H1 (cell line): ENCODE data around the gene MORN2. TPM values are rescaled to one million over a fixed set of nuclear protein-coding genes. Genes with fewer than 3 reads are reported as not detected.

ENCODE experiments used
- BACH1 ChIP-seq: IDR thresholded peaks from 2 replicates; pipeline ENCODE4 v1.6.1; 2012; ENCODE audit warnings: low read length, improper control_type of control experiment
- BCL11A ChIP-seq, 2 experiments: IDR thresholded peaks; one replicate each; pipeline ENCODE4 v1.6.1; 2011; ENCODE audit warnings: low read depth in 2 of 2, low read length in 2 of 2, mild to moderate bottlenecking in 2 of 2
- BRCA1 ChIP-seq: IDR thresholded peaks from 2 replicates; pipeline ENCODE4 v1.6.1; 2012; ENCODE audit warnings: low read depth, low read length, improper control_type of control experiment
- CBX5 ChIP-seq: fragments of 300-800, 300-1000 bp; sonication (generic); IDR thresholded peaks from 2 replicates; pipeline ENCODE4 v1.7.1; 2016; ENCODE audit warnings: antibody characterized with exemption, low read length, low read depth
- CHD2 ChIP-seq: IDR thresholded peaks from 2 replicates; pipeline ENCODE4 v1.6.1; 2012; ENCODE audit warnings: low read length, improper control_type of control experiment
- EP300 ChIP-seq, 2 experiments: IDR thresholded peaks; 1 replicate in 1 of 2; 2 replicates in 1 of 2; pipeline ENCODE4 v1.6.1; 2011 to 2012; ENCODE audit warnings: low read depth in 2 of 2, low read length in 2 of 2, mild to moderate bottlenecking in 2 of 2, borderline replicate concordance in 1 of 2, inconsistent platforms in 1 of 2, moderate library complexity in 1 of 2
- EZH2 ChIP-seq: fragments of 200-600 bp; sonication (generic); IDR thresholded peaks from 2 replicates; pipeline ENCODE4 v1.7.1; 2012; ENCODE audit warnings: low read depth, mild to moderate bottlenecking, moderate library complexity, low read length, inconsistent platforms; ENCODE audit not compliant: severe bottlenecking
- FOSL1 ChIP-seq: IDR thresholded peaks from 2 replicates; pipeline ENCODE4 v1.6.1; 2011; ENCODE audit warnings: mild to moderate bottlenecking, low read depth, low read length, moderate library complexity; ENCODE audit not compliant: insufficient read depth
- JUN ChIP-seq: IDR thresholded peaks from 2 replicates; pipeline ENCODE4 v1.6.1; 2011; ENCODE audit warnings: low read depth, mild to moderate bottlenecking, improper control_type of control experiment, low read length
- KDM1A ChIP-seq: fragments of 200-600, 300-600 bp; sonication (generic); IDR thresholded peaks from 2 replicates; pipeline ENCODE4 v1.7.1; 2016; ENCODE audit warnings: mild to moderate bottlenecking, low read length, borderline replicate concordance
- KDM4A ChIP-seq: IDR thresholded peaks from one replicate; pipeline ENCODE4 v1.7.1; 2012; ENCODE audit warnings: low read depth, mild to moderate bottlenecking, moderate library complexity, low read length, inconsistent platforms; ENCODE audit not compliant: severe bottlenecking
- MAFK ChIP-seq: IDR thresholded peaks from 2 replicates; pipeline ENCODE4 v1.6.1; 2012; ENCODE audit warnings: low read depth, mild to moderate bottlenecking, improper control_type of control experiment, low read length
- NANOG ChIP-seq: IDR thresholded peaks from 2 replicates; pipeline ENCODE4 v1.6.1; 2011; ENCODE audit warnings: low read length, low read depth, mild to moderate bottlenecking, inconsistent platforms; ENCODE audit not compliant: insufficient read depth, poor library complexity, severe bottlenecking
- POLR2A ChIP-seq, 2 experiments: IDR thresholded peaks; 1 replicate in 1 of 2; 2 replicates in 1 of 2; pipeline ENCODE4 v1.6.1; 2011; ENCODE audit warnings: low read depth in 2 of 2, low read length in 2 of 2, mild to moderate bottlenecking in 2 of 2; ENCODE audit errors: control extremely low read depth in 1 of 2
- POU5F1 ChIP-seq: IDR thresholded peaks from 2 replicates; pipeline ENCODE4 v1.6.1; 2011; ENCODE audit warnings: low read depth, mild to moderate bottlenecking, low read length, moderate library complexity
- RXRA ChIP-seq: IDR thresholded peaks from 2 replicates; pipeline ENCODE4 v1.6.1; 2011; ENCODE audit warnings: low read depth, mild to moderate bottlenecking, low read length, moderate library complexity; ENCODE audit not compliant: insufficient read depth
- SIRT6 ChIP-seq: IDR thresholded peaks from one replicate; pipeline ENCODE4 v1.7.1; 2012; ENCODE audit warnings: low read length, inconsistent platforms
- SIX5 ChIP-seq: IDR thresholded peaks from 2 replicates; pipeline ENCODE4 v1.6.1; 2011; ENCODE audit warnings: mild to moderate bottlenecking, low read depth, low read length
- SUZ12 ChIP-seq: fragments of 200-600 bp; sonication (generic); IDR thresholded peaks from 2 replicates; pipeline ENCODE4 v1.6.1; 2012; ENCODE audit warnings: mild to moderate bottlenecking, inconsistent platforms, low read length, moderate library complexity, mixed read lengths
- TAF1 ChIP-seq: IDR thresholded peaks from 2 replicates; pipeline ENCODE4 v1.6.1; 2011; ENCODE audit warnings: mild to moderate bottlenecking, low read depth, low read length
- YY1 ChIP-seq: IDR thresholded peaks from 2 replicates; pipeline ENCODE4 v1.6.1; 2011; ENCODE audit warnings: low read depth, mild to moderate bottlenecking, low read length
- polyA plus RNA-seq, 7 experiments: library from polyadenylated mRNA; depleted of rRNA in 3 of 7; stranded (reverse) in 5 of 7; unstranded in 2 of 7; fragments of >200 nt in 5 of 7; fragments of 200-250 nt in 2 of 7; gene quantifications; 1 replicate in 5 of 7; 2 replicates in 1 of 7; 4 replicates in 1 of 7; pipeline versions ENCODE4 v1.2.1 to v1.2.3, GENCODE V29; 2011 to 2013; ENCODE audit warnings: missing spikeins in 2 of 7, mixed read lengths in 2 of 7
- total RNA-seq: library from RNA; stranded (reverse); fragmentation: NEBNext Ultra II Directional; extraction: Animal tissue kit (Norgen Biotek cat#: 25700); gene quantifications from 2 replicates; pipeline ENCODE4 v1.2.1, GENCODE V29; 2021
- TF ChIP-seq, protein P1 (sequence below): IDR thresholded peaks from 2 replicates; pipeline ENCODE4 v1.6.1; 2012; ENCODE audit warnings: inconsistent platforms

Gene MORN2
- total and polyA plus RNA-seq, 2 of the 8 experiments (the other 6 are each of a cell fraction or from before 2014, with no cell fraction given) = 7.2 to 11.3 TPM

DNA sequence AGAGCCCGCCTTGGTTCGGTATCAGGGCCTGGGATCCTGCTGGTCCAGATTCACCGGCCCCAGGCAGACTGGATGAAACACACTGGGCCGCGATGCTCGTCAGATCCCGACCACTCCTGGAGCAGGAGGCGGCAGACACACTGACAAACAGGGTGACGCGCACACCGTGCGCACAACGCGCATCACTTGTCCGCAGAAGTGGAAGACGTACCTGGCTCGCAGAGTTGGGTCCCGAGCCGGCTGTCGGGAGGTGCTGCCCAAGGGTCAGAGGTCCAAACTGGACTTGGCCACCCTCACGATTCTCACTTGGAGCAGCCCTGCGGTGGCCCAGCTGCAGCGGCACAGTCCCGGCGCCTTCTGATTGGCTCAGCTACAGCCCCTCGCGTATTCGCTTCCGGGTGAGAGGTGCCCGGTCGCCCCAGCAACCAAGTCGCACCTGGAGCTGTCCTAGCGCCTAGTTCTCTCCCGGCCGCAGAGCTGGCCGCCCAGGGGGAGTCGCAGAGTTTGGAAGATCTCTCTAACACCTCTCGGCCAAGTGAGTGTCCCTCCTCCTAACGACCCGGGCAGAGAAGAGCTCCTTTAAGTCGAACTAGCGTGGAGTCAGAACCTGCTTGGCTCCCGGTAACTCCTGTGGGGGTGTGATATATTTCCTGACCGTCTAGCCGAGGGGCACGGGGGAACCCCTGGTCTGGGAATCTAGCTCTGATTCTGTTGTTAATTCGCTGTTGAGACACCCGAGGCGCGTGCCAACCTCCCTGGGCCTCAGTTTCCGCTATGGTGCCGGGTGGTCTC, at the start of gene MORN2, which contains the start of gene DHX57 (continued):
- TF ChIP-seq RXRA (no peak), POLR2A (IDR thresholded peaks at IDR 0.05; ENCODE audit: control extremely low read depth in 1 of 2, low read depth in 2 of 2, low read length in 2 of 2) (peak in 1 of 2 experiments; percentile 77; a peak in 2 of 3 replicates), BCL11A (IDR thresholded peaks at IDR 0.05; ENCODE audit: low read depth in 2 of 2, low read length in 2 of 2) (no peak), SIRT6 (no peak), KDM1A (no peak), YY1 (no peak), SIX5 (0 out of 2 replicates have a peak, but pooled peaks have one; percentile 3), SUZ12 (no peak), EZH2 (no peak), NANOG (no peak), EP300 (IDR thresholded peaks at IDR 0.05; ENCODE audit: borderline replicate concordance in 1 of 2, low read depth in 2 of 2, low read length in 2 of 2) (no peak), FOSL1 (no peak), BACH1 (no peak), CHD2 (peak; percentile 82), TAF1 (peak; percentile 59; the same call in 1 of the 2 replicates), KDM4A (peak; percentile 93), JUN (no peak), CBX5 (no peak), POU5F1 (no peak), MAFK (no peak), BRCA1 (no peak)
- TF ChIP-seq, protein P1, sequence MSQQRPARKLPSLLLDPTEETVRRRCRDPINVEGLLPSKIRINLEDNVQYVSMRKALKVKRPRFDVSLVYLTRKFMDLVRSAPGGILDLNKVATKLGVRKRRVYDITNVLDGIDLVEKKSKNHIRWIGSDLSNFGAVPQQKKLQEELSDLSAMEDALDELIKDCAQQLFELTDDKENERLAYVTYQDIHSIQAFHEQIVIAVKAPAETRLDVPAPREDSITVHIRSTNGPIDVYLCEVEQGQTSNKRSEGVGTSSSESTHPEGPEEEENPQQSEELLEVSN = 0 out of 2 replicates have a peak, but pooled peaks have one; percentile 36
